ENCODE results near the gene ZNF764. TPM values are rescaled to one million over a fixed set of nuclear protein-coding genes. Genes with fewer than 3 reads are reported as not detected.

ZNF764 gene
- total and polyA plus RNA-seq, 9 of the 15 experiments (the other 6 are each of a cell fraction or from before 2014, with no cell fraction given) = 0.69 to 10.1 (median 4.1) TPM

DNA sequence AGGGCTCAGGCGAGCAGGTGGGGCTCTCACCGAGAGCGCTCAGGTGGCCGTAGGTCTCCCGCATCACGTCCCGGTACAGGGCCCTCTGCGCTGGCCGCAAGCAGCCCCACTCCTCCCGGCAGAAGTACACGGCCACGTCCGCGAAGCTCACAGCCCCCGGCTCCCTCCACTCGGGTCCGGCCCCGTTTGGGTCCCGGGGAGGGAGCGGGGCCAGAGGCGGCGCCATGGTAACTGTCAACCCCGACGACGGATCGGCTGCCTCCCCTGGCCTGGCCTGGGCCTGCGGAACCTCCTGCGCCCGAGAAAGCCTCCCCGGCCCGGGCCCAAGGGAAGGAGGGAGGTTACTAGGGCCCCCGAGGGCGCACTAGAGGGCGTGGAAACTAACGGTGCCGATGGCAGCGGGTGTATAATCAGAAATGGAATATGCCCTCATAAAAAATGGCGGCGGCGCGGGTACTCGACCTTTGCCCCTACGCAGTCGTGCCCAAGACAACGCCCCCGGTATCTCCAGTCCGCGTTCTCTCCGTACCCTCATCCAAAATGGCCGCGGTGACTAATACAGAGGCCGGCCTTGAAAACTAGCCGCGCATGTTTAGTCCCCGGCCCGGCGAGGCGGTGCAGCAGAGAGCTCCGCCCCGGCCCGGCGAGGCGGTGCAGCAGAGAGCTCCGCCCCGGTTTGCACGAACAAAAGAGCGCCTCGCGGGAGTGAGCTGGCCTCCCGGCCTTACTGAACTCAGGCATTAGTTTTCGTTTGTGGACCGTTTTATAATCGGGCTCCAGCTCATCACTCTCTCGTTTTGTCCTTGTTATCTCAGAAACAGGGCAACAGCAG is at the start of gene ZNF764 (continued):
- TF ChIP-seq, protein P1, sequence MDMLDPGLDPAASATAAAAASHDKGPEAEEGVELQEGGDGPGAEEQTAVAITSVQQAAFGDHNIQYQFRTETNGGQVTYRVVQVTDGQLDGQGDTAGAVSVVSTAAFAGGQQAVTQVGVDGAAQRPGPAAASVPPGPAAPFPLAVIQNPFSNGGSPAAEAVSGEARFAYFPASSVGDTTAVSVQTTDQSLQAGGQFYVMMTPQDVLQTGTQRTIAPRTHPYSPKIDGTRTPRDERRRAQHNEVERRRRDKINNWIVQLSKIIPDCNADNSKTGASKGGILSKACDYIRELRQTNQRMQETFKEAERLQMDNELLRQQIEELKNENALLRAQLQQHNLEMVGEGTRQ (CRISPR knock-in tag; IDR thresholded peaks at IDR 0.05) = no peak; the same call in 1 of the 2 replicates
- TF ChIP-seq PTBP1 (IDR thresholded peaks at IDR 0.05; ENCODE audit: low read depth, low read length) (no peak), EZH2 (IDR thresholded peaks at IDR 0.05; ENCODE audit: borderline replicate concordance, low read depth, low read length) (no peak), PPARD (CRISPR knock-in tag; IDR thresholded peaks at IDR 0.05) (no peak), LCOR (CRISPR knock-in tag; IDR thresholded peaks at IDR 0.05) (no peak), NRF1 (conservative IDR thresholded peaks at IDR 0.05 in 1 of 2, IDR thresholded peaks at IDR 0.05 in 1 of 2) (peak; percentile 89 to 91), TCF3 (CRISPR knock-in tag; IDR thresholded peaks at IDR 0.05) (peak; percentile 37), ZNF507 (tag; conservative IDR thresholded peaks at IDR 0.05) (no peak), ATF7 (IDR thresholded peaks at IDR 0.05) (peak; percentile 79; the same call in 1 of the 2 replicates)
- TF ChIP-seq, protein P2, sequence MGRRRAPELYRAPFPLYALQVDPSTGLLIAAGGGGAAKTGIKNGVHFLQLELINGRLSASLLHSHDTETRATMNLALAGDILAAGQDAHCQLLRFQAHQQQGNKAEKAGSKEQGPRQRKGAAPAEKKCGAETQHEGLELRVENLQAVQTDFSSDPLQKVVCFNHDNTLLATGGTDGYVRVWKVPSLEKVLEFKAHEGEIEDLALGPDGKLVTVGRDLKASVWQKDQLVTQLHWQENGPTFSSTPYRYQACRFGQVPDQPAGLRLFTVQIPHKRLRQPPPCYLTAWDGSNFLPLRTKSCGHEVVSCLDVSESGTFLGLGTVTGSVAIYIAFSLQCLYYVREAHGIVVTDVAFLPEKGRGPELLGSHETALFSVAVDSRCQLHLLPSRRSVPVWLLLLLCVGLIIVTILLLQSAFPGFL (CRISPR knock-in tag; IDR thresholded peaks at IDR 0.05) = no peak
- TF ChIP-seq, protein P3, sequence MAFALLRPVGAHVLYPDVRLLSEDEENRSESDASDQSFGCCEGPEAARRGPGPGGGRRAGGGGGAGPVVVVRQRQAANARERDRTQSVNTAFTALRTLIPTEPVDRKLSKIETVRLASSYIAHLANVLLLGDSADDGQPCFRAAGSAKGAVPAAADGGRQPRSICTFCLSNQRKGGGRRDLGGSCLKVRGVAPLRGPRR (CRISPR knock-in tag; IDR thresholded peaks at IDR 0.05) = no peak
- TF ChIP-seq, protein P4, sequence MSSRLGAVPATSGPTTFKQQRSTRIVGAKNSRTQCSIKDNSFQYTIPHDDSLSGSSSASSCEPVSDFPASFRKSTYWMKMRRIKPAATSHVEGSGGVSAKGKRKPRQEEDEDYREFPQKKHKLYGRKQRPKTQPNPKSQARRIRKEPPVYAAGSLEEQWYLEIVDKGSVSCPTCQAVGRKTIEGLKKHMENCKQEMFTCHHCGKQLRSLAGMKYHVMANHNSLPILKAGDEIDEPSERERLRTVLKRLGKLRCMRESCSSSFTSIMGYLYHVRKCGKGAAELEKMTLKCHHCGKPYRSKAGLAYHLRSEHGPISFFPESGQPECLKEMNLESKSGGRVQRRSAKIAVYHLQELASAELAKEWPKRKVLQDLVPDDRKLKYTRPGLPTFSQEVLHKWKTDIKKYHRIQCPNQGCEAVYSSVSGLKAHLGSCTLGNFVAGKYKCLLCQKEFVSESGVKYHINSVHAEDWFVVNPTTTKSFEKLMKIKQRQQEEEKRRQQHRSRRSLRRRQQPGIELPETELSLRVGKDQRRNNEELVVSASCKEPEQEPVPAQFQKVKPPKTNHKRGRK (tag; IDR thresholded peaks at IDR 0.05) = no peak
- TF ChIP-seq, protein P5, sequence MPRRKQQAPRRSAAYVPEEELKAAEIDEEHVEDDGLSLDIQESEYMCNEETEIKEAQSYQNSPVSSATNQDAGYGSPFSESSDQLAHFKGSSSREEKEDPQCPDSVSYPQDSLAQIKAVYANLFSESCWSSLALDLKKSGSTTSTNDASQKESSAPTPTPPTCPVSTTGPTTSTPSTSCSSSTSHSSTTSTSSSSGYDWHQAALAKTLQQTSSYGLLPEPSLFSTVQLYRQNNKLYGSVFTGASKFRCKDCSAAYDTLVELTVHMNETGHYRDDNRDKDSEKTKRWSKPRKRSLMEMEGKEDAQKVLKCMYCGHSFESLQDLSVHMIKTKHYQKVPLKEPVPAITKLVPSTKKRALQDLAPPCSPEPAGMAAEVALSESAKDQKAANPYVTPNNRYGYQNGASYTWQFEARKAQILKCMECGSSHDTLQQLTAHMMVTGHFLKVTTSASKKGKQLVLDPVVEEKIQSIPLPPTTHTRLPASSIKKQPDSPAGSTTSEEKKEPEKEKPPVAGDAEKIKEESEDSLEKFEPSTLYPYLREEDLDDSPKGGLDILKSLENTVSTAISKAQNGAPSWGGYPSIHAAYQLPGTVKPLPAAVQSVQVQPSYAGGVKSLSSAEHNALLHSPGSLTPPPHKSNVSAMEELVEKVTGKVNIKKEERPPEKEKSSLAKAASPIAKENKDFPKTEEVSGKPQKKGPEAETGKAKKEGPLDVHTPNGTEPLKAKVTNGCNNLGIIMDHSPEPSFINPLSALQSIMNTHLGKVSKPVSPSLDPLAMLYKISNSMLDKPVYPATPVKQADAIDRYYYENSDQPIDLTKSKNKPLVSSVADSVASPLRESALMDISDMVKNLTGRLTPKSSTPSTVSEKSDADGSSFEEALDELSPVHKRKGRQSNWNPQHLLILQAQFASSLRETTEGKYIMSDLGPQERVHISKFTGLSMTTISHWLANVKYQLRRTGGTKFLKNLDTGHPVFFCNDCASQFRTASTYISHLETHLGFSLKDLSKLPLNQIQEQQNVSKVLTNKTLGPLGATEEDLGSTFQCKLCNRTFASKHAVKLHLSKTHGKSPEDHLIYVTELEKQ (CRISPR knock-in tag; IDR thresholded peaks at IDR 0.05) = no peak
- TF ChIP-seq, protein P6, sequence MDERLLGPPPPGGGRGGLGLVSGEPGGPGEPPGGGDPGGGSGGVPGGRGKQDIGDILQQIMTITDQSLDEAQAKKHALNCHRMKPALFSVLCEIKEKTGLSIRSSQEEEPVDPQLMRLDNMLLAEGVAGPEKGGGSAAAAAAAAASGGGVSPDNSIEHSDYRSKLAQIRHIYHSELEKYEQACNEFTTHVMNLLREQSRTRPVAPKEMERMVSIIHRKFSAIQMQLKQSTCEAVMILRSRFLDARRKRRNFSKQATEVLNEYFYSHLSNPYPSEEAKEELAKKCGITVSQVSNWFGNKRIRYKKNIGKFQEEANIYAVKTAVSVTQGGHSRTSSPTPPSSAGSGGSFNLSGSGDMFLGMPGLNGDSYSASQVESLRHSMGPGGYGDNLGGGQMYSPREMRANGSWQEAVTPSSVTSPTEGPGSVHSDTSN (CRISPR knock-in tag; IDR thresholded peaks at IDR 0.05; ENCODE audit: low read depth) = no peak
- TF ChIP-seq, protein P6 (tag; conservative IDR thresholded peaks at IDR 0.05; ENCODE audit: low read depth) = no peak

Data from K562 (cell line).